ENCODE measurements around the gene KLHL14. TPM values are rescaled to one million over a fixed set of nuclear protein-coding genes. Genes with fewer than 3 reads are reported as not detected.

The KLHL14 gene
- total RNA-seq, 4 donors from 2014 or later = 0.14 to 0.75 (median 0.64) TPM; not detected in 1

DNA sequence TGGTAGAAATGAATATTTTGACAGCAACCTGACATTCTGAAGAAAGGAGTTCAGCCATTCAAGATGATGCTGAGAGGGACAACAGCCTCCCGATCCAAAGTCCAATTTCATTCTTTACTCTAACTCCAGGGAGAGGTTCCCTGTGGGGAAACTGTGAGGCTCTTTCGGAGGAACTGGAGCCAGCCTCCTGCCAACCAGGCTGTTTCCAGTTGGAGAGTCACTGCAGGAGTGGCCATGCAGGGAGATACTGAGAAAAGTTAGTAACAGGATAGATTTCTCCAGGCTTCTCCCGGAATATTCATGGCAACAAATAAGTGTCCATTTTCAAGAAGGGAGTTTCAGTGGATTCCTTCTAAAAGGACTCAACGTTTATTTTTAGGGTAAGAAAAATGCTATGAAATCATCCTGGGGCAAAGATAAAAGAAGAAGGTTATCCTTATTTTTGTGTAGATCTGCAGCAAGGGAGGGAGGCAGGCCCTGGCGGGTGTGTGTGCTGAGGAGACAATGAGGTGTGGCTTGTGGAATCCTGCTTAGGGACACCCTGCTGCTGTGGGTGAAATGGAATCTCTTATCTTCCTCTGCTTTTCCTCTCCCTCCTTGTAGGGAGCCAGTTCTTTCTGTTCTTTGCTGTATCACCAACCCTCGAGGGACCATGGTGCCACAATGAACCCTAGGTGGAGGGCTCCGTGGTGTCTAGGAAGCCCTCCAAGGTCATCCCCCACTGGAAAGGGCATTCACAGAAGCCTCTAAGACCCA is 18.1 kb downstream of the KLHL14 start:
- in situ Hi-C loops (cut with MboI; ENCODE audit: low pct_ligation_motif_present in 1 of 4, low pct_unique_long_range_greater_than_20kb in 1 of 4, low sequenced_read_pairs in 3 of 4) (no loop called here), intact Hi-C loops (cut with DNase I; ENCODE audit: low total_unique reads) (no loop called here)
- H3K9me3 ChIP-seq = no peaks in the 10 kb centered on the region
- H3K4me1 ChIP-seq = no peaks in the 10 kb centered on the region
- H3K27me3 ChIP-seq = no peaks in the 10 kb centered on the region
- no peak overlapping the region for H3K27ac ChIP-seq
- no peaks in the 10 kb centered on the region for H3K36me3 ChIP-seq
- no peak overlapping the region for H3K4me3 ChIP-seq
- DNase-seq = no peak
- TF ChIP-seq POLR2AphosphoS5 (IDR thresholded peaks at IDR 0.05) = no peak
- TF ChIP-seq POLR2A (IDR thresholded peaks at IDR 0.05) = no peak
- TF ChIP-seq, protein P1, sequence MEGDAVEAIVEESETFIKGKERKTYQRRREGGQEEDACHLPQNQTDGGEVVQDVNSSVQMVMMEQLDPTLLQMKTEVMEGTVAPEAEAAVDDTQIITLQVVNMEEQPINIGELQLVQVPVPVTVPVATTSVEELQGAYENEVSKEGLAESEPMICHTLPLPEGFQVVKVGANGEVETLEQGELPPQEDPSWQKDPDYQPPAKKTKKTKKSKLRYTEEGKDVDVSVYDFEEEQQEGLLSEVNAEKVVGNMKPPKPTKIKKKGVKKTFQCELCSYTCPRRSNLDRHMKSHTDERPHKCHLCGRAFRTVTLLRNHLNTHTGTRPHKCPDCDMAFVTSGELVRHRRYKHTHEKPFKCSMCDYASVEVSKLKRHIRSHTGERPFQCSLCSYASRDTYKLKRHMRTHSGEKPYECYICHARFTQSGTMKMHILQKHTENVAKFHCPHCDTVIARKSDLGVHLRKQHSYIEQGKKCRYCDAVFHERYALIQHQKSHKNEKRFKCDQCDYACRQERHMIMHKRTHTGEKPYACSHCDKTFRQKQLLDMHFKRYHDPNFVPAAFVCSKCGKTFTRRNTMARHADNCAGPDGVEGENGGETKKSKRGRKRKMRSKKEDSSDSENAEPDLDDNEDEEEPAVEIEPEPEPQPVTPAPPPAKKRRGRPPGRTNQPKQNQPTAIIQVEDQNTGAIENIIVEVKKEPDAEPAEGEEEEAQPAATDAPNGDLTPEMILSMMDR (IDR thresholded peaks at IDR 0.05) = no peak
- WGBS, 2 donors (ENCODE audit: low coverage in 1 of 2) = 45 to 52% methylated on average over 6 to 7 of the region's 7 CpGs

GRCh38 chr18:32753656-32754260 is 19.1 kb downstream of the KLHL14 start:
- 55 to 62% methylated on average over 3 to 4 of the region's 4 CpGs for WGBS, 2 donors (ENCODE audit: low coverage in 1 of 2)
- in situ Hi-C loops (cut with MboI; ENCODE audit: low pct_ligation_motif_present in 1 of 4, low pct_unique_long_range_greater_than_20kb in 1 of 4, low sequenced_read_pairs in 3 of 4) = no loop called here

DNA sequence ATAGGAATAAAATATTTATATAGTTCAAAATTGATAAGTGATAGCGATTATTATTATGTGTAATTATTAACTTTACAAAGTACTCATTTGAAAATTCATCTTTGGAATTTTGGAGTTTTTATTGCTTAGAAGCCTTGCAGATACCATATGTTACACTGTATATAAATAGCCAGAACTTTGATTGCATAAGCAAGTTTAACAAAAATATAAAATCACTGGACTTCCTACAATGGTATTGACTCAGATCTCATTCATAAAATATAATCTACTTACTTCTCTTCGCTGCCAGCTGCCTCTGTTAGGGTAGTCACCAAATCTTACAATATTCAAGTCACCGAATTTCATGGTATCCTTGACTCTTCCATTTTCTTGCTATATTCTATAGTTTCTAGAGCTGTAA is 22.5 kb downstream of the KLHL14 start:
- intact Hi-C loops (cut with DNase I; ENCODE audit: low total_unique reads) = no loop called here
- 91 to 92% methylated on average over 3 of the region's 3 CpGs for WGBS, 2 donors (ENCODE audit: low coverage in 1 of 2)
- in situ Hi-C loops (cut with MboI; ENCODE audit: low pct_ligation_motif_present in 1 of 4, low pct_unique_long_range_greater_than_20kb in 1 of 4, low sequenced_read_pairs in 3 of 4) = no loop called here

More at GRCh38 chr18:32753656-32754260, 19.1 kb downstream of the KLHL14 start:
- intact Hi-C loops (cut with DNase I; ENCODE audit: low total_unique reads) = no loop called here
- H3K36me3 ChIP-seq = no peaks in the 10 kb centered on the region
- DNase-seq = no peak
- no peaks in the 10 kb centered on the region for H3K4me1 ChIP-seq
- TF ChIP-seq EP300 (IDR thresholded peaks at IDR 0.05; ENCODE audit: low read depth) (no peak), POLR2A (IDR thresholded peaks at IDR 0.05) (no peak), POLR2AphosphoS5 (IDR thresholded peaks at IDR 0.05) (no peak)
- TF ChIP-seq, protein P1 (IDR thresholded peaks at IDR 0.05) = no peak
- H3K27me3 ChIP-seq = no peaks in the 10 kb centered on the region
- H3K4me3 ChIP-seq = no peak overlapping the region
- H3K27ac ChIP-seq = no peak overlapping the region
- no peaks in the 10 kb centered on the region for H3K9me3 ChIP-seq

GRCh38 chr18:32749809-32750208 is 23.0 kb downstream of the KLHL14 start:
- Histone ChIP-seq H3K27me3 (no peaks in the 10 kb centered on the region), H3K4me1 (no peaks in the 10 kb centered on the region), H3K9me3 (no peaks in the 10 kb centered on the region), H3K4me3 (no peak overlapping the region), H3K36me3 (no peaks in the 10 kb centered on the region), H3K27ac (no peak overlapping the region)
- in situ Hi-C loops (cut with MboI; ENCODE audit: low pct_ligation_motif_present in 1 of 4, low pct_unique_long_range_greater_than_20kb in 1 of 4, low sequenced_read_pairs in 3 of 4) (no loop called here), intact Hi-C loops (cut with DNase I; ENCODE audit: low total_unique reads) (no loop called here)
- 82 to 85% methylated on average over 3 to 4 of the region's 4 CpGs for WGBS, 2 donors (ENCODE audit: low coverage in 1 of 2)
- TF ChIP-seq, protein P1 (IDR thresholded peaks at IDR 0.05) = no peak
- TF ChIP-seq POLR2AphosphoS5 (IDR thresholded peaks at IDR 0.05) = no peak
- no peak for TF ChIP-seq EP300 (IDR thresholded peaks at IDR 0.05; ENCODE audit: low read depth)
- TF ChIP-seq POLR2A (IDR thresholded peaks at IDR 0.05) = no peak
- DNase-seq = no peak

More for the DNA sequence above, 22.5 kb downstream of the KLHL14 start:
- no peak for DNase-seq
- Histone ChIP-seq H3K9me3 (no peaks in the 10 kb centered on the region), H3K4me1 (no peaks in the 10 kb centered on the region), H3K27me3 (no peaks in the 10 kb centered on the region), H3K36me3 (no peaks in the 10 kb centered on the region), H3K27ac (no peak overlapping the region), H3K4me3 (no peak overlapping the region)
- TF ChIP-seq POLR2A (IDR thresholded peaks at IDR 0.05) = no peak
- TF ChIP-seq, protein P1 (IDR thresholded peaks at IDR 0.05) = no peak
- TF ChIP-seq EP300 (IDR thresholded peaks at IDR 0.05; ENCODE audit: low read depth) = no peak
- TF ChIP-seq POLR2AphosphoS5 (IDR thresholded peaks at IDR 0.05) = no peak
